HG03095 (cell line): Measurements from ENCODE around the gene ROBO2.

Source experiments
- ATAC-seq: cut with Tn5 transposase; IDR thresholded peaks from one replicate; pipeline ENCODE4 v1.9.1; 2021; ENCODE audit warnings: moderate library complexity; ENCODE audit not compliant: unreplicated experiment

Gene ROBO2

GRCh38 chr3:77541203-77541922 is 501.5 kb downstream of the ROBO2 start:
- ATAC-seq = no peak

- ATAC-seq = no peak
Measured at GRCh38 chr3:77546246-77546645, 506.3 kb downstream of the ROBO2 start.

- ATAC-seq = no peak
Measured at GRCh38 chr3:77549034-77549433, 509.1 kb downstream of the ROBO2 start.

GRCh38 chr3:77553240-77553639 is 513.3 kb downstream of the ROBO2 start:
- no peak for ATAC-seq

- no peak for ATAC-seq
Measured at GRCh38 chr3:77562089-77562488, 522.2 kb downstream of the ROBO2 start.

GRCh38 chr3:77563012-77563411 is 523.1 kb downstream of the ROBO2 start:
- ATAC-seq = no peak

GRCh38 chr3:77566055-77566454 is 526.2 kb downstream of the ROBO2 start:
- no peak for ATAC-seq

- ATAC-seq = no peak
Measured at GRCh38 chr3:77571971-77572715, 532.2 kb downstream of the ROBO2 start.

GRCh38 chr3:77577264-77577663 is 537.4 kb downstream of the ROBO2 start:
- ATAC-seq = no peak

GRCh38 chr3:77586216-77586615 is 546.3 kb downstream of the ROBO2 start:
- ATAC-seq = no peak

GRCh38 chr3:77588863-77589262 is 549.0 kb downstream of the ROBO2 start:
- ATAC-seq = no peak

- ATAC-seq = no peak
Measured at GRCh38 chr3:77590191-77590590, 550.3 kb downstream of the ROBO2 start.

- no peak for ATAC-seq
Measured at GRCh38 chr3:77595371-77595870, 555.5 kb downstream of the ROBO2 start.

GRCh38 chr3:77599948-77600347 is 560.0 kb downstream of the ROBO2 start:
- ATAC-seq = no peak

- ATAC-seq = no peak
Measured at GRCh38 chr3:77601823-77602415, 562.0 kb downstream of the ROBO2 start.

- no peak for ATAC-seq
Measured at GRCh38 chr3:77602722-77603121, 562.8 kb downstream of the ROBO2 start.

- ATAC-seq = no peak
Measured at GRCh38 chr3:77605308-77605707, 565.4 kb downstream of the ROBO2 start.

GRCh38 chr3:77605865-77606264 is 566.0 kb downstream of the ROBO2 start:
- ATAC-seq = no peak

GRCh38 chr3:77606372-77606771 is 566.5 kb downstream of the ROBO2 start:
- ATAC-seq = no peak

- no peak for ATAC-seq
Measured at GRCh38 chr3:77618686-77619085, 578.8 kb downstream of the ROBO2 start.

- no peak for ATAC-seq
Measured at GRCh38 chr3:77620009-77620408, 580.1 kb downstream of the ROBO2 start.

GRCh38 chr3:77623500-77623899 is 583.6 kb downstream of the ROBO2 start:
- no peak for ATAC-seq
